ENCODE data around the gene GLI3. TPM values are rescaled to one million over a fixed set of nuclear protein-coding genes. Genes with fewer than 3 reads are reported as not detected.

GLI3 gene
- 0.35 and 1.6 TPM in 2 replicates for total RNA-seq

DNA sequence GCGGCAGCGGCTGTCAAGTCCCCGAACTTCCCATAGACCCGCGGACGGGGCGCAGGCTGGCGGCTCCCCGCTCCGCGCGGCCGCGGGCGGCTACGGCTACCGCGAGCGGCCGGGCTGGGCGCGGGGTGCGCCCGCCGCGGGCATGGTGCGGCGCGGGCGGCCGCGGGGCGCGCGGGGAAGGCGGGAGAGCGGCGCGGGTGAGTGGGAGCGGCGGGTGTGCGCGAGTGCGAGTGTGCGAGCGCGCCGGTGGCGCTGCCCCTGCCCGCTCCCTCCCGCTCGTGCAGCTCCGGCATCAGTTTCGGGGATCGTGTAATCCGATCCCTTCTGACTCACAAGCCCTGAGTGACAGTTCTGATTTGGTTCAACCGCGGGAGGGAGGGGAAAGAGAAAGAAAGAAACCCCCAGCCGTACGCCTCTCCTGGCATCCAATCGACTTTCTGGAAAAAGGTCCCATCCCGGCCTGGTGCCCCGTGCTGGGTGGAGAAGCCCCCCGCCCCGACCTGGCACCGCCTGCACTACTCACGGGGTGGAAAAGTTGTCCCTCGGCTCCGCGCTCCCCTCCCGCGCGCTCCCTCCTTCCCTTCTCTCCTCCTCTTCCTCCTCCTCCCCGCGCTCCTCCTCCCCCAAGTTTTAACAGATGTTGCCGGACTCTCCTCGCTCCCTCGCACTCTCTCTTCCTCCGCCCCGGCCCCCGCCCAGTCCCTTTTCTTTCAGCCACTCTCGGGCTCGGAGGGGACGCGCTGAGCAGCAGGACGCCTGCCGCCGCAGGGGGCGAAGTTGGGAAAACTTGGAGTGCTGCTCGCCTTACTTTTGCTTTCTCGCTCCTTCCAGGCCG is at the start of gene GLI3:
Gene GLI3, minus strand, starts transcription at position 234 of the 835 bp plus-strand sequence. CDS start 13,956 bp downstream, outside the sequence.
- peak; percentile 76 for DNase-seq (ENCODE audit: low read depth)

GRCh38 chr7:42285383-42285824 is 48.4 kb upstream of the GLI3 start:
- no peak for DNase-seq (ENCODE audit: low read depth)

GRCh38 chr7:42283553-42283952 is 46.5 kb upstream of the GLI3 start:
- DNase-seq (ENCODE audit: low read depth) = no peak

DNA sequence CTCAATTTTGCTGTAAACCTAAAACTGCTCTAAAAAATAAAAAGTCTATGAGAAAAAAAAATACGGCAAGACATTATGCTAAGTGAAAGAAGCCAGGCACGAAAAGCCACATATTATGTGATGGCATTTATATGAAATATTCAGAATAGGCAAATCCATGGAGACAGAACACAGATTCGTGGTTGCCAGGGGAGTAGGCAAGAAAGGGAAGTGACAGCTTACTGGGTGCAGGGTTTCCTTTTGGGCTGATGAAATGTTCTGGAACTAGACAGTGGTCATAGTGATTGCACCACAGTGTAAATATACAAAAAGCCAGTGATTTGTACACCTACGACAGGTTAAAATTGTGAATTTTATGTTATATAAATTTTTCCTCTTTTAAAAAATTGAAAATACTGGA is 41.3 kb upstream of the GLI3 start:
- no peak for DNase-seq (ENCODE audit: low read depth)

DNA sequence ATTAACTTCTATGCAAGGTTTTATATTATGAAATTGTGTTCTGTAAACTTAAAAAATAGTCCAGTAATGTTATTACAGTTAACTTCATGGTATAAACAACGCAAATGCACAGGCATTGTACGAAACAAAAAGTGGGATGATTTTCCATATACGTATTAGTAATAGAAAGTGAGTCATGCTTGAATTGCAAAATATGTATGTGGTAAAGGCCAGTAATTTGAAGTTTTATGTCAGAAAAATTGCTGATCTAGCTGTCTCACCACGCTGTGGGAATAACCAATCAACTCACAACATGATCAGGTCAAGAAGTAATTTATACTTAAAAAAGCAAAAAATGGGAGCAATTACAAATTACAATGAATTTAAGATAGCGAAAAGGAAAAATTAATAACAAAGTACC is 37.0 kb upstream of the GLI3 start:
- DNase-seq (ENCODE audit: low read depth) = no peak

DNA sequence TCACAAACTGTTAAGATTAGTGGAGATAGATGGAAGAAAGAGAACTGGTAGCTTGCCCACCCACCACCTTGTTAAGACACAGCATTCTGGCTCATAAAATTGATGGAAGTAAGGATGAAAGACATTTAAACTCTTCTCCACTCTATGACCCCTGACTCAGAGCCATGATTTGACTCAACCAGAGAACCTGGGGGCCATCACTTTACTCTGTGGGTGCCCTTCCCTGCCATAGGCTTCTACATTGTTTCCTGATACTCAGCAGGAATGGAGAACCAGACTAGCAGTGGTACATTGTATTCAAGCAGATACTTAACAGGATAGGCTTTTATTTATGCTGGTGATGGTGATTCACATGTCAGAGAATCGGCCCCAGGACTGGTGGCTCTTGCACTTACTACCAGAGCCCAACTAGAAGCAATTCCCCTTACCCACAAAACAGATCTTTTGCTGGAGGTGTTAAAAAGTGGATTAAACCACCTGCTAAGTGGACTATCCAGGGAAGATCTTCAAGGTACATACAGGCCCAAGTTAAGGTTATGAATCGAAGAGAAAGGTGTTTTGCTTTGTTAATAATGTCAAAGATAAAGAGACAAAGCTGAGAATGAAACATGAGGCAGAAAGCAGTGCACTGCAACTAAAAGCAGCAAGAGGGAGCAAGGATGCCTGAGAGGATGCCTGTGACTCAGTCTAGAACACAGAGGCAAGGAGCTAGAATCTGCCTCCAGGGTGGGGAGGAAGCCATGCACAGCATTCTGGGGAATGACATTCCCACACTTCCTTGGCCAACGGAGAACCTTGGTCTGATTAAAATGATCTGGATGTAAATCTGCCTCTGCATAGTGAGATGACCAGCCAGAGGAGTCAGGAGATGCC is 36.0 kb upstream of the GLI3 start:
- DNase-seq (ENCODE audit: low read depth) = peak; percentile 36

DNA sequence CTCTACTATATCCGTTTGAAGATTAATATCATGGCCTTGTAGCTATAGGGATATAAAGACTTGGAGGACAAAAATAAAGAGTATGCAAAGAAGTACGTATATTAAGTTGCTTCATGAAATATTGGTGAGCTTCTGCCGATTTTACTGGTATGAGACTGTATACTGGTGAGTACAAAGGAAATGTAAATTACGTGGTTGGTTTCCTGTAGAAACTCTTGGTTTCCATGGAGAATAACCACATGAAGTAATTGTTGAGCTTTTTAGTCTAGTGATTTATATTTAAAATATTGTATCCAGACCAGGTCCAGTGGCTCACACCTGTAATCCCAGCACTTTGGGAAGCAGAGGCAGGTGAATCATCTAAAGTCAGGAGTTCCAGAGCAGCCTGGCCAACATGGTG is 32.2 kb upstream of the GLI3 start:
- peak; percentile 16 for DNase-seq (ENCODE audit: low read depth)

DNA sequence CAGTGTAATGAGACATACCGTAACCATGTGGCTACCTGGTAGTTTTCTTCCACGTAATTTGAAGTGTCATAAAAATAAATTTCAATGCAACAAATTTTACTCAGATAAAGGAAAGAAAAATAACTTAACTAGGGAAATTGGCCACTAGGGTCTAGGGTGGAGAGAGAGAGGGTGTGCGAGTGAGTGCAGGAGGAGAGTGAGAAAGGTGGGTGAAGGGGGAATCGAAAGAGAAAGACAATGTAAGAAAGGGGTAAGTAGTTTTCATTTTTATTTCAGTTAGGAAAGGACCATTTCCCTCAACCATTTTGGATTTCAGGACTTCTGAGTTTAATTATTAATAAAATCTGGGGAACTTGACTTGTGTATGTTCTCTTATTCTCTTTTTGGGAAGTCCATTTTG is 27.7 kb upstream of the GLI3 start:
- DNase-seq (ENCODE audit: low read depth) = no peak

DNA sequence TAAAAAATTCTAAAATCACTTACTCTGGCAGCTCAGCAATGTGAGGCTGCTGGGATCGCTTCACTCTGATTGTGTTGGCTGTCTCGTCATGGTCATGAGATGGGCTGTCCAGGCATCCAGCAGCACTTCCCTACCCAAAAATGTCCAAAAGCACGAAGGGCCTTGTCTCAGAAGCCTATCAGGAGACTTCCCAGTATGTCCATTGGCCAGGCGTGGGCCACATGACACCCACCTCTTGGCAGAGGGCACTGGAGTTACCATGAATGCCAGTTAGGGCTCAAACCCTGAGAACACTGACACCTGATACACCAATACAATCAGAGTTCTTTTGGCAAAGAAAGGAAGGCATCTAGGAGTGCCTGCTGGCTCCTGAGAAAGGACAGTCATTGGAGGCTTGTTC is 27.0 kb upstream of the GLI3 start:
- DNase-seq (ENCODE audit: low read depth) = no peak

DNA sequence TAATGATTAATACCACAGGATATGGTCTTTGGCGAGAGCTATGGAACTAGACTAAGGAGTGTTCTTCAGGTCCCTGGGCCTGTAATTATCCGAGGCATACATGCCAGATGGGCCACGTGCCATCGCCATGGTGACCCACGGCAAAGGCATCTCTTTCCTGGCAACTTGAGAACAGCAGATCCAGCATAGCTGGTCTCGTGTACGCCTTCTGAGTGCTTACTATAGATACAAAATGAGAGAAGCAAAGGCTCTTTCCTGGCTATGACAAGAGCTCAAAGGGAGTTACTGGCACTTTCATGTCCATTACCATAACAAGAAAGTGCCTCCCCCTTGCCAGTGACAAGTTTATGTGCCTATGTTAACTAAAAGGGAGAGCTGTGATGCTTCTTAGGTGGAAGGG is 26.0 kb upstream of the GLI3 start:
- DNase-seq (ENCODE audit: low read depth) = peak; percentile 62

DNA sequence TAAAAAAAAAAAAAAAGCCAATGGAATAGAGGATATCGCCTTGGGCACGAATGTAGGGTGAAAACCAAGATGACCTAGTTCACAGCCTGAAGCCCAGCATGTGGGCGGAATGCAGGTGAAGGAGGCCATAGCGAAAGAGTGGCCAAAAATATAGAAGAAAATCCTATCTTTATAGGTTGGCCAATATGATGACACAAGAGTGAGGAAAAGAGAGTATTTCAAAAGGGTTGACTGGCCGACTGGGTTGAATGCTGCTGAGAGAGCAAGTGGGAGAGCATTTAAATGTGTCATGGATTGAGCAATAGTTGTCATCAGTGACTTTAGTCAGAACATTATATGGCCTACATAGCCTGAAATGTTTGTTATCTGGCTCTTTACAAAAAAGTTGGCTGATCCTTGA is 17.2 kb upstream of the GLI3 start:
- DNase-seq (ENCODE audit: low read depth) = peak; percentile 77

DNA sequence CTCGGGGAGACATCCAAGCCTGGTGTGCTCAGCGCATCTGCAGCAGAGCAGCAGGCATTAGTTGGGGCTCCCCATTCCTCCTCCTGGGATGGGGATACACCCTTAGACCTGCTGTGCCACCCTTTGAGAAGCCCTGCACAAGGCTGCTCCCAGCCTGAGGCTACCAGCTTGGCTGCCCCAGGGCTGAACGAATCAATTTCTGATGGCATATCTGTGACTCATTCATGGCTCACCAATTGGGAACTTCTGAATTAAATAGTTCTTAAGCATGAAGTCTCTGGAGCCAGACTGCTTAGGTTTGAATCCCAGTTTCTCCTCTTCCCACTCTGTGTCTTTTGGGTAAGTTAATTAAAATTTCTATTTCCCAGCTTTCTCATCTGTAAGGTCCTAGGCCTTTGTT is 16.3 kb upstream of the GLI3 start:
- DNase-seq (ENCODE audit: low read depth) = peak; percentile 42

DNA sequence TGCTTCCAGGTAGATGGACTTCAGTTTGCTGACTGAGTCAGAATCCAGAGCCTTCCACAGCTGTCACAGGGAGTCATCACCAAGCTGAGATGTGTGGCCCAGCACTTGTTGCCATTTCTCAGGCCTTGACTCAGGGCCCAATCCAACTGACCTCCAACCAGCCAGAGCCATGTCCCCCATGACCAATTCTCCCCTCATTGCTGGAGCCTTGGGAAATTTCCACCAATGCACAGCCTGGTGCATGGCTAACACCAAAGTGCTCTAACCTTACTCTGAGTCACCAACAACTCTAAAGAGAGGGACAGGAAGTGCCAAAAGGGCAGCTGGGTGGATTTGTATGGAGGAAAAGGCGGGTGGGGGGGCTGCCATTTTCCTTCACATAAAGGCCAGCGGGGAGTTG is 13.4 kb upstream of the GLI3 start:
- DNase-seq (ENCODE audit: low read depth) = no peak

DNA sequence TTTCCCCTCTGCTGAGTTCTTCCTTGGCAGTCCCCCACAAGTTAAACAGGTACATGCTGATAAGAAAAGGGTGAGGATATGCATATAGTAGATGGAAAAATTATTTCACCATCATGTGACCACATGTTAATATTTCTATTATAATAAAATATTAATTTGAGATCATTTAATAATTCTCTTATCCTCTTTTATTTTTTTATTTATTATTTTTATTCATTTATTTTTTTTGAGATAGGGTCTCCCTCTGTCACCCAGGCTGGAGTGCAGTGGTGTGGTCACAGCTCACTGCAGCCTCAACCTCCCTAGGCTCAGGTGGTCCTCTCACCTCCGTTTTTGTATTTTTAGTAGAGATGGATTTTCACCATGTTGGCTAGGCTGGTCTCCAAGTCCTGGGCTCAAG is 11.6 kb upstream of the GLI3 start:
- no peak for DNase-seq (ENCODE audit: low read depth)

DNA sequence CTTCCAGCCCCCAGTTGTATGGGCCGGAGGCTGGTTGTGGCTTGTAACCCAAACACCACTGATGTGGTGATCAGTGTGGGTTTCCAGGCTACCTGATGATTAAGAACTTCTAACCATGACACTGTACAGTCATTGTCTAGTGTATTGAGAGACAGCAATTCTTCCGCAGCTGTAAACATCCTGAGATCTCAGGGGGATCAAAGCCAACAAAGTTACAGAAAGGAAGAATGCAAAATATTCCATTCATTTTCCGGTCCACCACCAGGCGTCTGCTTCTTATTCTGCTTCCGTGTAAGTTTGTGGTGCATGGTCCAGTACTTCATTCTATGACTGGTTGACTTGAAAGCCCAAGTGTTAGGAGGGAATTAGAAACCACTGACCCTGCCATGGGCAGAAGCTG is 10.3 kb upstream of the GLI3 start:
- DNase-seq (ENCODE audit: low read depth) = peak; percentile 79

GRCh38 chr7:42244828-42245227 is 7.8 kb upstream of the GLI3 start:
- peak; percentile 74 for DNase-seq (ENCODE audit: low read depth)

DNA sequence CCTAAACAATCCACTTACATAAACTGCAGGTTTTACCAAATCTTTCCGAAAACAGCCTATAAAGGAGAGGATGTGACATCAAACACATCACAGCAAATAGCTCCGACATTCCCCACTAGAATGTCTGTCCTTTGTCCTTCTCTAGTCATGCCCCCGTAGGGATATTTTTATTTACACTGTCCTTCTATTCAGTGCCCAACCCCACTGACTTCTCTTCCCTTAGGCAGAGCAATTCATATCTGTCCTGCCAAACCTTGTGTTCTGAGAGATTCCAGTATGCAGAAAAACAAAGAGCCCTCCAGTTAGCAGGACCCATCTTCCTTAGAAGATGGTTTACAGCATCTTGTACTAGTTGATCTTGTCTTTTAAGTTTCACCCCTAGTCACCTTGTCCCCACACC is 5.4 kb upstream of the GLI3 start:
- DNase-seq (ENCODE audit: low read depth) = no peak

GRCh38 chr7:42241424-42241823 is 4.4 kb upstream of the GLI3 start:
- DNase-seq (ENCODE audit: low read depth) = no peak

- no peak for DNase-seq (ENCODE audit: low read depth)
Observed at GRCh38 chr7:42240416-42240815, 3.4 kb upstream of the GLI3 start.

- DNase-seq (ENCODE audit: low read depth) = peak; percentile 79
Observed at GRCh38 chr7:42238709-42239366, 1.8 kb upstream of the GLI3 start.

DNA sequence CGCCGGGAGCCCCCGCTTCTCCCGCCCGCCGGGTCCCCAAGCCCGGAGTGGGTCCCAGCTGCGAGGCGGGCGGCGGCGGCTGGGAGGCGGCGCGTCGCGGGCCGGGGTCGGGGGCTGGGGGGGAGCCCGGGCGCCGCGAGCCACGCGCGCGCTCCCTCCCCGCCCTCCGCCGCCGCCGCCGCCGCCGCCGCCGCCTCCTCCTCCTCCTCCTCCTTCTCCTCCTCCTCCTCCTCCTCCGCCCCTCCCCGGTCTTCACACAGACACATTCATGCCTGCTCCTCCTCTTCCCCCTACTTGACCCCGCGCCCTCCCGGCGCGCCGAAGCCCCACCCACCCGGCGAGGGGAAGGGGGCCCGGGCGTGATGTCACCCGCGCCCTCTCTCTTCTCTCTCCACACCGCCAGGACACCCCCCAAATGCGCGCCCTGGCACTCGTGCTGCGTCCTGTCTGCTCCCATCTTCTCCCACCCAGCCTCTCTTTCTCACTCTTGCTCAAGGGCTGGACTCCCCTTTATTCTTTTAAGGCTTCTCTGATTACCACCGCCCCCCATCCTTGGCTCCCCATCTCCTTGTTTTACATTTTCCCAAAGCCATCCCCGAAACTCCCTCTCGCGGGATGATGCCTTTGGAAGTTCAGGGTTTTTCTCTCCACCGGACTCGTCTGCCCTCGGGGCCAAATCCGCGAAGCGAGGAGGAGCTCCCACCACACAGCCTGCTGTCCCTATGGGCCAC is 967 bp upstream of the GLI3 start:
- no peak for DNase-seq (ENCODE audit: low read depth)

All from renal cortical epithelial cell (primary cell).